Measurements from ENCODE around the gene NGB.

The NGB gene

GRCh38 chr14:77264466-77265186 is 6.4 kb downstream of the NGB start:
- ATAC-seq: no peak

GRCh38 chr14:77260631-77261030 is 10.4 kb downstream of the NGB start:
- no peak for ATAC-seq

- no peak for ATAC-seq
Measured at GRCh38 chr14:77260199-77260598, 10.8 kb downstream of the NGB start.

GRCh38 chr14:77259025-77259715 is 11.8 kb downstream of the NGB start:
- no peak for ATAC-seq

- no peak for ATAC-seq
Measured at GRCh38 chr14:77258566-77258965, 12.4 kb downstream of the NGB start.

GRCh38 chr14:77257700-77258099 is 13.3 kb downstream of the NGB start:
- no peak for ATAC-seq

GRCh38 chr14:77256694-77257093 is 14.3 kb downstream of the NGB start:
- ATAC-seq: no peak

GRCh38 chr14:77253333-77254190 is 17.4 kb downstream of the NGB start:
- ATAC-seq: no peak

GRCh38 chr14:77251870-77252269 is 19.1 kb downstream of the NGB start:
- ATAC-seq: no peak

GRCh38 chr14:77250927-77251326 is 20.1 kb downstream of the NGB start:
- ATAC-seq: no peak

- ATAC-seq: no peak
Measured at GRCh38 chr14:77249286-77249685, 21.7 kb downstream of the NGB start.

- no peak for ATAC-seq
Measured at GRCh38 chr14:77248666-77249065, 22.3 kb downstream of the NGB start.

GRCh38 chr14:77246784-77247183 is 24.2 kb downstream of the NGB start:
- no peak for ATAC-seq

GRCh38 chr14:77245820-77246219 is 25.2 kb downstream of the NGB start:
- no peak for ATAC-seq

GRCh38 chr14:77243853-77244252 is 27.2 kb downstream of the NGB start:
- ATAC-seq: no peak

GRCh38 chr14:77242752-77243151 is 28.3 kb downstream of the NGB start:
- ATAC-seq: no peak

- ATAC-seq: no peak
Measured at GRCh38 chr14:77241955-77242354, 29.1 kb downstream of the NGB start.

GRCh38 chr14:77240336-77240915 is 30.6 kb downstream of the NGB start:
- ATAC-seq: no peak

GRCh38 chr14:77239412-77239811 is 31.6 kb downstream of the NGB start:
- ATAC-seq: no peak

GRCh38 chr14:77238996-77239395 is 32.0 kb downstream of the NGB start:
- ATAC-seq: no peak

- ATAC-seq: no peak
Measured at GRCh38 chr14:77238356-77238755, 32.6 kb downstream of the NGB start.

- ATAC-seq: no peak
Measured at GRCh38 chr14:77236814-77237213, 34.2 kb downstream of the NGB start.

GRCh38 chr14:77231721-77232120 is 39.3 kb downstream of the NGB start:
- ATAC-seq: no peak
